ENCODE data around the gene LRRC27. TPM values are rescaled to one million over a fixed set of nuclear protein-coding genes. Genes with fewer than 3 reads are reported as not detected.

Gene LRRC27
- total RNA-seq, 4 donors from 2014 or later = 1.5 to 5.3 (median 2.4) TPM

DNA sequence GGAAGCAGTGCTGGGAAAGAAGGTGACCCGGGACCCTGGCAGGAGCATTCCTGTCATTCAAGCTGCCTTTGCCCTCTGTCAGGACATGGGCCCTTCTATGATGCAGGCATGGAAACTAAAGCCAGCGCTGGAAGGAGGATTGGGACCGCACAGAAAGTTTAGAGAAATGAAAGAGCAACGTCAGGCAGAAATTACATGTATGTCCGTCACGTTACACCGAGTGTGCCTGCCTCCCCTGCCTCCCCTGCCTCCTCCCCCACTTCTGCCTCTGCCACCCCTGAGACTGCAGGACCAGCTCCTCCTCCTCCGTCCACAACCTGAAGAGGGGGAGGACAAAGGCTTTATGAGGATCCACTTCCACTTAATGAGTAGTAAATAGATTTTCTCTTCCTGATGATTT lies 51.1 kb downstream of the LRRC27 start:
- WGBS, 2 donors = 75 to 77% methylated on average over 8 of the region's 8 CpGs
- Histone ChIP-seq H3K9me3 (peaks cover 0 to 7% (median 0%) of the 10 kb centered on the region in 3 donors), H3K4me1 (peaks cover 4 to 22% (median 4%) of the 10 kb centered on the region in 3 donors), H3K4me3 (no peak overlapping the region), H3K27ac (no peak overlapping the region), H3K36me3 (no peaks in the 10 kb centered on the region), H3K27me3 (no peaks in the 10 kb centered on the region)
- intact Hi-C loops (cut with DNase I) = no loop called here
- TF ChIP-seq CTCF (IDR thresholded peaks at IDR 0.05) (no peak), POLR2A (IDR thresholded peaks at IDR 0.05) (no peak)
- DNase-seq = no peak

DNA sequence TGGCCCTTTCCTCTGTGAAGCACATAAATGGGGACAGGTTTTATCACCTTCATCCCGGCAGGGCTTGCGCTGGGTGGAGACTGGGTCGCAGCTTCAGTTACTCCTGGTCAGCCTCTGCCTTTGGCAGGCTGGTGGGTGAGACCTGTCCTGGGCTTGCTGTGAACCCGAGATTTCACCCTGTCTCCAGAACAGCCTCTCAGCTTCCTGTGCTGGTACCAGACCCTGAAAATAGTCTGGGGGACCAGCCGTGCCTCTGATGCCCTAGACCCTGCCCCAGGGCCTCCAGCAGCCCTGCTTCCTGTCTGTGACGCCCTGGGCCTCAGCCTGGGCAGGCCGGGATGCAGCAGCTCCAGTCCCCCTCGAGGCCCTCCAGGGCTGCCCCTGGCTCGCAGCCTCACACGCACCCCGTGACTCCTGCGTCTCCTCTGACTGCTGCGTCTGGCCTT lies 51.8 kb downstream of the LRRC27 start:
- DNase-seq = no peak
- TF ChIP-seq CTCF (IDR thresholded peaks at IDR 0.05) = no peak
- no peak for TF ChIP-seq POLR2A (IDR thresholded peaks at IDR 0.05)
- 66 to 70% methylated on average over 7 to 12 of the region's 13 CpGs for WGBS, 2 donors
- H3K4me3 ChIP-seq = no peak overlapping the region
- intact Hi-C loops (cut with DNase I) = no loop called here
- H3K27ac ChIP-seq = no peak overlapping the region
- H3K27me3 ChIP-seq = no peaks in the 10 kb centered on the region
- H3K4me1 ChIP-seq = peaks cover 4 to 22% (median 4%) of the 10 kb centered on the region in 3 donors
- H3K9me3 ChIP-seq = peaks cover 0 to 7% (median 0%) of the 10 kb centered on the region in 3 donors
- H3K36me3 ChIP-seq = no peaks in the 10 kb centered on the region

DNA sequence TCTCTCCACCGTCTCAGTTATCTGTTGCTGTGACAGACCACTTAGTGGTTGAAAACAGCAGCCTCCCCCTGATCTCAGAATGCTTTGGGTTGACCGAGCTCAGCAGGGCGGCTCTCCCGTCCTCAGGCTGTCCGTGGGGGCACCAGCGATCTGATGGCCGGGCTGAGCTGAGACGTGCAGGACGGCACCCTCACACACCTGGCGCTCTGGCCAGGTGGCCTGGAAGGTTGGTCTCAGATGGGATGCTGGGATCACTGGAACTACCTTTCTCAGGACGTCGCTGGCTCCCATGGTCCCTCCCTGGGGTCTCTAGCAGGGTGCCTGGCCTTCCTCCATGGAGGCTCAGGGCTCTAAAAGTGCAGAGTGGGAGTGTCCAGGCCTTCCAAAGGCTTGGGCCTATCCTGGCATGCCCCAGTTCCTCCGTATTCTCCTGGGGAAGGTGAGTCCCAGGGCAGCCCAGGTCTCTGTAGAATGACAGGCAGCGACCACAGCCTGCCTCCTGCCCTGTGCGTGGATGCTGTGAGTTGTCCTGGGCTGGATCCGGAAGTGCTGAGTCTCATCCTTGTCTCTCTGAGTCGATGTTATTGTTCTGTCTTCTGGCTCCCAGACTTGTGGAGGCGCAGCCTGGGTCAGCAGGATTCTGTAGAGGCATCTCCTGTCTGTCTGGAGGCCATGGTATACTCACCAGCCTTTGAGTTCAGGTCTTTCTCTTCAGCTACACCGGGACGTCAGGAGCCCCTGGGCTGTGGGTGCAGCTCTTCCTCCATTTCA lies 52.8 kb downstream of the LRRC27 start:
- TF ChIP-seq CTCF (IDR thresholded peaks at IDR 0.05) = no peak
- TF ChIP-seq POLR2A (IDR thresholded peaks at IDR 0.05) = no peak
- intact Hi-C loops (cut with DNase I) = no loop called here
- H3K9me3 ChIP-seq = peaks cover 0 to 7% (median 0%) of the 10 kb centered on the region in 3 donors
- no peak for DNase-seq
- no peak overlapping the region for H3K4me3 ChIP-seq
- H3K4me1 ChIP-seq = peaks cover 4 to 33% (median 6%) of the 10 kb centered on the region in 3 donors
- H3K27ac ChIP-seq = no peak overlapping the region
- WGBS, 2 donors = 60 to 61% methylated on average over 2 to 8 of the region's 20 CpGs
- no peaks in the 10 kb centered on the region for H3K36me3 ChIP-seq
- H3K27me3 ChIP-seq = no peaks in the 10 kb centered on the region

DNA sequence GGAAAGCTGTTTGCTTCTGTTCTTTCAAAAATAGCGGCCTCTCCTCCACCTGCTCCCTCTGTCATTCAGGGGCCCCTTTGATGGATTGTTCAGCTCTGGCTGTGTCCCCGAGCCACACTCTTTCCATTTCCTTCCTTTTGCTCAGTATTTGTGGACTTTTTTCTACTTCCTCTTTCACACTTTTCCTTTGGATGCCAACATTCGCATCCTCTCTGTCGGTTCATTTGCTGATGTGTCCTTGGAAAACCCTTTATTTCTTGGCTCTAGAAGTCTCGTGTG lies 53.3 kb downstream of the LRRC27 start:
- no peak for TF ChIP-seq POLR2A (IDR thresholded peaks at IDR 0.05)
- no peak for TF ChIP-seq CTCF (IDR thresholded peaks at IDR 0.05)
- peaks cover 0 to 7% (median 0%) of the 10 kb centered on the region in 3 donors for H3K9me3 ChIP-seq
- no peaks in the 10 kb centered on the region for H3K27me3 ChIP-seq
- no peak for DNase-seq
- H3K27ac ChIP-seq = no peak overlapping the region
- H3K36me3 ChIP-seq = no peaks in the 10 kb centered on the region
- no peak overlapping the region for H3K4me3 ChIP-seq
- intact Hi-C loops (cut with DNase I) = no loop called here
- peaks cover 4 to 35% (median 6%) of the 10 kb centered on the region in 3 donors for H3K4me1 ChIP-seq
- 36 to 52% methylated on average over 5 of the region's 5 CpGs for WGBS, 2 donors

GRCh38 chr10:132385721-132386418 lies 53.9 kb downstream of the LRRC27 start:
- Histone ChIP-seq H3K36me3 (no peaks in the 10 kb centered on the region), H3K9me3 (peaks cover 0 to 7% (median 0%) of the 10 kb centered on the region in 3 donors), H3K27ac (no peak overlapping the region), H3K4me1 (peaks cover 4 to 35% (median 6%) of the 10 kb centered on the region in 3 donors), H3K4me3 (no peak overlapping the region), H3K27me3 (no peaks in the 10 kb centered on the region)
- TF ChIP-seq CTCF (IDR thresholded peaks at IDR 0.05) = no peak
- no peak for TF ChIP-seq POLR2A (IDR thresholded peaks at IDR 0.05)
- 89 to 95% methylated on average over 3 to 7 of the region's 18 CpGs for WGBS, 2 donors
- no peak for DNase-seq
- intact Hi-C loops (cut with DNase I) = no loop called here

All from esophagus squamous epithelium (tissue), 5 donors.